Stimulated activated CD4-positive, alpha-beta T cell treated with anti-CD3 and anti-CD28 coated beads, Interleukin-15, amount 100 ng/mL, for 24 hours (primary cell): Measurements from ENCODE around the gene TNS2.

ENCODE experiments used
- DNase-seq: peaks from one replicate; pipeline ENCODE4 v3.0.0-alpha.2; 2020

Gene TNS2

DNA sequence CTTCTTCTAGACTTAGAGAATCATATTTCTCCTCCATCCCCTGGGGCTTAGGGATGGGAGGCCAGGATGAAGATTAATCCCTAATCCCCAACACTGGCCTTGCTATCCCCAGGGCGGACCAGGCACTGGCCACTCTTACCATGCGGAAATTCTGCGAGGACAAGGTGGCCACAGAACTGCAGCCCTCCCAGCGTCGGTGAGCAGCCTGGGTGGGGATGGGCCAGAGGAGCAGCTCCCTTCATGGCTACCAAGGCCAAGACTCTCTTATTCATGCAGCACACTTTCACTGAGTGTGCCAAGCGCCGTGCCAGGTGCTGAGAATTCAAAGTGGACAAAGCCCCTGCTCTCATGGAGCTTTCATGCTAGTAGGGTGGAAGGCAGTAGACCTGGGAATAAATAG, 7.0 kb downstream of the TNS2 start:
- DNase-seq, result no peak

DNA sequence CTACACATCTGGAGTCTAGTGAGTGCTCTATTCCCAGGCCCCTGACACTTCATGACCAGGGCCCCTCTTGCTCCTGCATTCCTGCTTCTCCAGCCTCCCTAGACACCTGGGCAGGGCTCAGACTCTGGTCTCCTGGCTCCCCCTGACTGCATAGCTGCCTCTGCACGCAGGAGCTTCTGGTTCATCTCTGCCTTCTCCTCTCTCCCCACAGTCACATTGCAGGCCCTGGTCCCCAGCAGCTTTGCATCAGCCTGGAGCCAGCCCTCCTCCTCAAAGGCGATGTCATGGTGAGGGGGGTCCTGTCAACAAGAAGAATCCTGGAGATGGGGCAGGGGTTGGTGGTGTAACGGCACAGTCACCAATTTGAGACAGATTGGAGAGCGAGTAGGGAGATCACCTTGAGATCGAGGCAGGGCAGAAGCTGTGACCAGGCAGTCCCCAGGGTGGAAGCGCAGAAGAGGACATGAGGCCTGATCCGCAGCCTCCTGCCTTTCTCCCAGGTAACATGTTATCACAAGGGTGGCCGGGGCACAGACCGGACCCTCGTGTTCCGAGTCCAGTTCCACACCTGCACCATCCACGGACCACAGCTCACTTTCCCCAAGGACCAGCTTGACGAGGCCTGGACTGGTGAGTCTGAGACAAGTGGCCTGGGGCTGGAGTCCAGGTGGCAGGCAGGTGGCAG, 8.1 kb downstream of the TNS2 start:
- no peak for DNase-seq

DNA sequence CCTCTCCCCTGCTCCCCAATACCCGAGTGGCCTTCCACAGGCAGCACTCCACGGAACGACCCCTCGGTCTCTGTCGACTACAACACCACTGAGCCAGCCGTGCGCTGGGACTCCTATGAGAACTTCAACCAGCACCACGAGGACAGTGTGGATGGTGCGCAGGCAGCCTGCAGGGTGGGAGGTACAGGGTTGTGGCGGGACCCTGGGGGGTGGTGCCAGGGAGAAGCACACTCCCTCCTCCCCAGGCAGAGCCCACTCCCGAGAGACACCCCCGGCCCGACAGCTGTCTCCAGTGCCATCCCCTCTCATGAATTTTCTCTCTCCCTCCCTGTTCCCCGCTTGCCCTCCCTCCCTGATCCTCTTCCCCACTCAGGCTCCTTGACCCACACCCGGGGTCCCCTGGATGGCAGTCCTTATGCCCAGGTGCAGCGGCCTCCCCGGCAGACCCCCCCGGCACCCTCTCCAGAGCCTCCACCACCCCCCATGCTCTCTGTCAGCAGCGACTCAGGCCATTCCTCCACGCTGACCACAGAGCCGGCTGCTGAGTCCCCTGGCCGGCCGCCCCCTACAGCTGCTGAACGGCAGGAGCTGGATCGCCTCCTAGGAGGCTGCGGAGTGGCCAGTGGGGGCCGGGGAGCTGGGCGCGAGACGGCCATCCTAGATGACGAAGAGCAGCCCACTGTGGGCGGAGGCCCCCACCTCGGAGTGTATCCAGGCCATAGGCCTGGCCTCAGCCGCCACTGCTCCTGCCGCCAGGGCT, 9.0 kb downstream of the TNS2 start:
- DNase-seq, result no peak

DNA sequence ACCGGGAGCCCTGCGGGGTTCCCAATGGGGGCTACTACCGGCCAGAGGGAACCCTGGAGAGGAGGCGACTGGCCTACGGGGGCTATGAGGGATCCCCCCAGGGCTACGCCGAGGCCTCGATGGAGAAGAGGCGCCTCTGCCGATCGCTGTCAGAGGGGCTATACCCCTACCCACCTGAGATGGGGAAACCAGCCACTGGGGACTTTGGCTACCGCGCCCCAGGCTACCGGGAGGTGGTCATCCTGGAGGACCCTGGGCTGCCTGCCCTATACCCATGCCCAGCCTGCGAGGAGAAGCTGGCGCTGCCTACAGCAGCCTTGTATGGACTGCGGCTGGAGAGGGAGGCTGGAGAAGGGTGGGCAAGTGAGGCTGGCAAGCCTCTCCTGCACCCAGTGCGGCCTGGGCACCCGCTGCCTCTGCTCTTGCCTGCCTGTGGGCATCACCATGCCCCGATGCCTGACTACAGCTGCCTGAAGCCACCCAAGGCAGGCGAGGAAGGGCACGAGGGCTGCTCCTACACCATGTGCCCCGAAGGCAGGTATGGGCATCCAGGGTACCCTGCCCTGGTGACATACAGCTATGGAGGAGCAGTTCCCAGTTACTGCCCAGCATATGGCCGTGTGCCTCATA, 9.7 kb downstream of the TNS2 start:
- DNase-seq, result no peak

DNA sequence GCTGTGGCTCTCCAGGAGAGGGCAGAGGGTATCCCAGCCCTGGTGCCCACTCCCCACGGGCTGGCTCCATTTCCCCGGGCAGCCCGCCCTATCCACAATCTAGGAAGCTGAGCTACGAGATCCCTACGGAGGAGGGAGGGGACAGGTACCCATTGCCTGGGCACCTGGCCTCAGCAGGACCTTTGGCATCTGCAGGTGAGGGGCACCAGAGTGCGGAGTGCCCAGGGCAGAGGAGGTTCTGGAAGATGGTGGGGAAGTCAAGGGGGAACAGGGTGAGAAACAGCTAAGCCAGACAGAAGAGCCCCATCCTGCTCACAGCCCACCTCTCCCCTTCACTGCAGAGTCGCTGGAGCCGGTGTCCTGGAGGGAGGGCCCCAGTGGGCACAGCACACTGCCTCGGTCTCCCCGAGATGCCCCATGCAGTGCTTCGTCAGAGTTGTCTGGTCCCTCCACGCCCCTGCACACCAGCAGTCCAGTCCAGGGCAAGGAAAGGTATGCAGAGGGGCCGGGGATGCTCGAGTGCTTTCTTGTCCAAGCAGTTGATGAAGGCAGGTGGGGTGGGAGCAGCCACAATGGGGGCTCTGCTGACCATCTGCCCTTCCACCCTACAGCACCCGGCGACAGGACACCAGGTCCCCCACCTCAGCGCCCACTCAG, 10.3 kb downstream of the TNS2 start:
- no peak for DNase-seq

DNA sequence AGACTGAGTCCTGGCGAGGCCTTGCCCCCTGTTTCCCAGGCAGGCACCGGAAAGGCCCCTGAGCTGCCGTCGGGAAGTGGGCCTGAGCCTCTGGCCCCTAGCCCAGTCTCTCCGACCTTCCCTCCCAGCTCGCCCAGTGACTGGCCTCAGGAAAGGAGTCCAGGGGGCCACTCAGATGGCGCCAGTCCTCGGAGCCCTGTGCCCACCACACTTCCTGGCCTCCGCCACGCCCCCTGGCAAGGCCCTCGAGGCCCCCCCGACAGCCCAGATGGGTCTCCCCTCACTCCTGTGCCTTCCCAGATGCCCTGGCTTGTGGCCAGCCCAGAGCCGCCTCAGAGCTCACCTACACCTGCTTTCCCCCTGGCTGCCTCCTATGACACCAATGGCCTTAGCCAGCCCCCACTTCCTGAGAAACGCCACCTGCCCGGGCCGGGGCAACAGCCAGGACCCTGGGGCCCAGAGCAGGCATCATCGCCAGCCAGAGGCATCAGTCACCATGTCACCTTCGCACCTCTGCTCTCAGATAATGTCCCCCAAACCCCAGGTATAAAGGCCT, 10.9 kb downstream of the TNS2 start:
- DNase-seq, result no peak

DNA sequence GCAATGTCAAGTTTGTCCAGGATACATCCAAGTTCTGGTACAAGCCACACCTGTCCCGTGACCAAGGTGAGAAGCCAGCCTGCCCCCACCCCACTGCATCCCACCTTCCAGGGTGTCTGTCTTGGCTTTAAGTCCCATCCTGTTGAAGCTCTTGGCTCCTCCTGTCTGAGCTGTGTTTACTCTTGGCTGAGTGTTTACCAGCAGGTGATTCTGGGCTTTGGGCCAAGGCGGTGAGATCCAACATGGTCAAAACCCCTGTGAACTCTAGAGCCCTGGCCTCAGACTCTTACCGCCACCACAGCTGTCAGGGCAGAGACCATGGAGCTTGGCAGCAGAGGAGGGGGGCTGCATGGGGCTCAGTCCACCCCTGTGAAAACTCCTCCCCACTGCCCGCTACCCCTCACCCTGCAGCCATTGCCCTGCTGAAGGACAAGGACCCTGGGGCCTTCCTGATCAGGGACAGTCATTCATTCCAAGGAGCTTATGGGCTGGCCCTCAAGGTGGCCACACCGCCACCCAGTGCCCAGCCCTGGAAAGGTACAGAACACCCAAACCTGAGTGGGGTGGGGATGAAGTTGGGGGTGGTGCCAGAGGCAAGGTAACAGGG, 11.6 kb downstream of the TNS2 start:
- DNase-seq, result no peak

DNA sequence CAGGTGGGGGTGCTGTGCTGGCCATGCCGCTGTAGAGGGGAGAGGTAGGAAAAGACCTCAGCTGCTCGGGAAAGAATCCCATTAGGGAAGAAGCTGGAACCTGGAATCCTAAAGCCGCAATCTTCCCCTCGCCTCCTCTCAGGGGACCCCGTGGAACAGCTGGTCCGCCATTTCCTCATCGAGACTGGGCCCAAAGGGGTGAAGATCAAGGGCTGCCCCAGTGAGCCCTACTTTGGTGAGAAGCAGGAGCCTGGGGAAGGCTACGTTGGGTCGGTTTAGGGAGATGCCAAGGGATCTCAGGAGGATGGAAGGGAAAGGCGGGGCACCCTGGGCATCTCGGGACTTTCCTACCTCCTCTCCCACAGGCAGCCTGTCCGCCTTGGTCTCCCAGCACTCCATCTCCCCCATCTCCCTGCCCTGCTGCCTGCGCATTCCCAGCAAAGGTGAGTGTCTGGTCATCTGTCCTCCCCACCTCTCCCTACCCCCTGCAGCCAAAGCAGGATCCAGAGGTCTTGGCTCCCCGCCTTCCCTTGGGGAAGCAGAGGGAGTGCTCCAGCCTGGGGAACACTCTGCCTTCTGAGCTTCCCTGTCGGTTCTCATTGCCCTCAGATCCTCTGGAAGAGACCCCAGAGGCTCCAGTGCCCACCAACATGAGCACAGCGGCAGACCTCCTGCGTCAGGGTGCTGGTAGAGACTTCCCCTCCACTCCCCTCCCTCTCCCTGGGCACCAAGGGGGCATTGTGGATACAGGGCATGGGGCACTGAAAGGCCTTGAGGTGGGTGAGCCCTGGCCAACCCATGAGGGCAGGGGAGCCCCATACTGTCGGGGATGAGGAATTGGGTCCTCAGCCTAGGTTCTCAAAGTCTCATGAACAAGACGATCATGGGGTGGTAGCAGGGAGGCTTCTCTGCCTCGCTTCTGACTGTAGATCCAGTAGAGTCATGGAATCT, 12.4 kb downstream of the TNS2 start:
- DNase-seq, result no peak

DNA sequence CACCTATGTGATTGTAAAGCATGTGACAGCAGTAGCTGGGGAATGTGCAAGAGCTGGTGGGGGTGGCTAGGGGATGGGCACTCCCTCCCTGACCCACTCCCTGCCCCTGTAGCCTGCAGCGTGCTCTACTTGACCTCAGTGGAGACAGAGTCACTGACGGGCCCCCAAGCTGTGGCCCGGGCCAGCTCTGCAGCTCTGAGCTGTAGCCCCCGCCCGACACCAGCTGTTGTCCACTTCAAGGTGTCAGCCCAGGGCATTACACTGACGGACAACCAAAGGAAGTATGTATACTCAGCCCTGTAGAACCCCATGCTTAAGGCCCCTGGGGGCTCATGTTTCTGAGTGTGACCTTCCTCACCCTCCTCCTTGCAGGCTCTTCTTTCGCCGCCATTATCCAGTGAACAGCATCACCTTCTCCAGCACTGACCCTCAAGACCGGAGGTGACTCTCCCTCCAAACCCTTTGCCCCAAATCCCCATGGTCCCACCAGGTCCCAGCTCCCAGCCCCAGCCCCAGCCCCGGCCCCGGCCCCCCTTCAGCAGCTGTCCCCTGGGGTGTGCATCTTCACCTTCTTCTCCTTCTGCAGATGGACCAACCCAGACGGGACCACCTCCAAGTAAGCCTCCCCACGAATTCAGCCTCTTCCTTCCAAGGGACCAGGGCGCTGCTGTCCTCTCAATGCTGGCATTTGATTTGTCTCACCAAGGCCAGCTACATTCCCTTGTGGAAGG, 13.3 kb downstream of the TNS2 start:
- DNase-seq, result no peak

DNA sequence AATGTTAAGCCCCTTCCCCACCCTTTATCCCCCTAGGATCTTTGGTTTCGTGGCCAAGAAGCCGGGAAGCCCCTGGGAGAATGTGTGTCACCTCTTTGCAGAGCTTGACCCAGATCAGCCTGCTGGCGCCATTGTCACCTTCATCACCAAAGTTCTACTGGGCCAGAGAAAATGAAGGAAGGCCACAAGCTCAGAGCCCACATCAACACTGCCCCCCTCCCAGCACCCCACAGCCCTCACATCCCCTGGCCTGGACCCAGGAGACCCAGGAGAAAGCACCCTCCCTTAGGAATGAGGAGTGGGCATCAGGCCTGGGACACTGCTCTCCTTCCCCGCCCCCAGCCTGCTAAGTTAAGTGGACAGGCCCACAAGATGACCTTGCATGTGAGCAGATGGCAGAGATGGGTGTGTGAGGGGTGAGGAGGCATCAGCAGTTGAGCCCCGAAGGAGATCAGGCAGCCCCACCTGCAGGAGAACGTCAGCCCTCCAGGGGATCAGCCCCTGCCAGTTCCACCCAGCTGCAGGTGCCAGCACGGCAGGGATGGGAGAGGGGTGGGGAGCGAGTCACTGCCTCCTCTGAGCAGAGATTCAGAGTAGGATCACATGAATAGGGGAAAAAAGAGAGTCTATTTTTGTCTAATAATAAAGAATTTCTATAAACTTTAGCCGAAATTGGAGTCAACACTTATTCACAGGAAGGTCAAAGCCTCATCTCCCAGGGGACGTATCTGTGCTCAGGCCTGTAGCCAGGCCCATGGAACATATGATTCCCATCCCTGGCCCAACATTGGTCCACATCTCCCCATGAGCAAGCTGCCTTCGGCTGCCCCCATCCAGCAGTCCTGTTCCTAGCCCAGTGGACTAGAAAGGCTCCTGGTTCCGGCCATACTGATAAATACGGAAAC, 14.1 kb downstream of the TNS2 start:
- DNase-seq, result no peak

DNA sequence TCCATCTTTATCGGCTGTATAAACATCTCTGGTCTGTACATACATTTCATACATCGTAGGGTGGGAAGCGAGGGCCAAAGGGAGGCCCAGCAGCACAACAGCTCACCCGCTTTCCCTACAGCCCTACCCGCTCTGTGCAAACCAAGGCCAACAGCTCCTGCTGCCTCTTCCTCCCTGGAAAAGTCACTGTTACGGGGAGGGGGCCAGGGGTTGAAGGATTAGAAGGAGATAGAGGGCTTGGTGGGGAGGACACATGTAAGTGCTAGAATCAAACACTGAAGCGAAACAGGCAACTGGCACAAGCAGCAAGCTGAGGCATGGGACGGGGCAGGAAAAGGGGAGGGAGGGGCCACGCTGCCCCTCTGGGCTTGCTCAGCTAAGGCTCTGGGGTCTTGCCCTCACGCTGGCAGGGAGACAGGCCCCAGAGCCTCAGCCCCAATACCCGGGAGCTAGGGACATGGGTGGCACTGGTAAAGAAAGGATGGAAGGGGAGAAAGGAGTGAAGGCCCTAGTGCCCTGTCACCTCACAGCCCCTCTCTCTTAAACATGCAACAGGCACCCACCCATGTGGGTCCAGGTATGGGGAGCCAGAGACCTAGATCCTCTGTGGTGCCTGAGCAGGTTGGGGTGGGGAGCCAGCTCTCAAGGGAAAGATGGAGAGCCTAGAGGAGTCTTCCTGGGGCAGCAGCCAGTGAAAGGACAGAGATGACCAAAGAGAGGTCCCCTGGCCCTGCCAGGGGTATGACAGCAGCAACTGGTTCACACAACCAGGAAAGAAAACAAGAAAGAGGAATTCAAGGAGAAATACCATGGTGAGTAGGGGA, 15.0 kb downstream of the TNS2 start:
- DNase-seq, result no peak

DNA sequence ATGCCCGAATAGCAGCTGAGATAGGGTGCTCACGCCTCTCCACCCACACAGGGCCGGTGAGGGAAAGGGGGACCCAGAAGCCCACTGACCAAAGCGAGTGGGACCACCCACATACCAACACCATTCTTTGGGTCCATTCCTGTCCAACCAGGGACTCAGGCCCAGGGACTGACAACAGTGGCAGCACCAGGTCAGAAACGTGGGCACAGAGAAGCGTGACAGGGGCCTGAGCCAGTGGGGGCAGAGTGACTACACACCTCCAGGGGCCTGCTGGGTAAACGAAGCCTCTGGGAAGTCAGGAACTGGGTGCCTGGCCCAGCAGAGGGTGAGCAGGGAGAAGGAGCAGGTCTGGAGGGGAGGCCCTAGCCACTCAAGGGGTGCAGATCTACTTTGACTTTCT, 15.6 kb downstream of the TNS2 start:
- no peak for DNase-seq

DNA sequence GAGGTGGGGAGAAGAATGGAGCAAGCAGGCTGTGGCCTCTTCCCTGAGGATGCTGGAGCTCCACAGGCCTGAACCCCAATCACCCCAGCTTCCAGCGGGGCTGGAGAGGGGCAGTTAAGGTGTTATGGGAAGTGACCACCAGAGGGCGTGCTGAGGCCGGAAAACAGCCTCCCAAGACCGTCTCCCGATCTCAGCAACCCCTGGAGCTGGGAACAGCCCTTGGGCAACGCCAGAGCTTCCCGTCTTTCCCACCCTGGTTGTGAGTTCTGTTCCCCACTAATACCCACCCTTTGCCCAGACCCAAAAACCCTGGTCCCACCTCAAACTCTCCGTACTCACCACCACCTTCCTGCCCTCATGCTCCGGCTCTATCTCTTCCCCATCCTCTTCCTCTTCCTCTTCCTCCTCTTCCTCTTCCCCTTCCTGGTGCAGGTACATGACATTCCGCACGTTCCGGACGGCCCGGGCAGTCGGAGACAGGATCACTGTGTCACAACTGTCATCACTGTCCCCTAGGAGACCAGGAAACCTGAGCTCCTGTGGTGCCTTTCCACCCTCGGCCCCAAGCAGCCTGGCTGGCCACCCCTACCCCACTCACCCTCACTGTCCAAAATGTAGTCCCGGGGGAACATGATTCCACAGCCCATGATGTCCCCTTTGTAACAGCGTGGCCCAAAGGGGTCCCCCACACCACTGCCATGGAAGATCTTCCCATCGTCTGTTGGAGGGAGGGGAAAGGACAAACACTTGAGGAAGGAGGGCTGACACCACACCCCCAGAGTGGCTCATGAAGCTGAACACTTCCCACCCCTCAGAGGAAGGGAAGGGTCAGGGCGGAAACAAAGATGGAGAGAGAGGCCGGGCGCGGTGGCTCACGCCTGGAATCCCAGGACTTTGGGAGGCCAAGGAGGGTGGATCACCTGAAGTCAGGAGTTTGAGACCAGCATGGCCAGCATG, 16.4 kb downstream of the TNS2 start:
- DNase-seq, result peak; percentile 78

DNA sequence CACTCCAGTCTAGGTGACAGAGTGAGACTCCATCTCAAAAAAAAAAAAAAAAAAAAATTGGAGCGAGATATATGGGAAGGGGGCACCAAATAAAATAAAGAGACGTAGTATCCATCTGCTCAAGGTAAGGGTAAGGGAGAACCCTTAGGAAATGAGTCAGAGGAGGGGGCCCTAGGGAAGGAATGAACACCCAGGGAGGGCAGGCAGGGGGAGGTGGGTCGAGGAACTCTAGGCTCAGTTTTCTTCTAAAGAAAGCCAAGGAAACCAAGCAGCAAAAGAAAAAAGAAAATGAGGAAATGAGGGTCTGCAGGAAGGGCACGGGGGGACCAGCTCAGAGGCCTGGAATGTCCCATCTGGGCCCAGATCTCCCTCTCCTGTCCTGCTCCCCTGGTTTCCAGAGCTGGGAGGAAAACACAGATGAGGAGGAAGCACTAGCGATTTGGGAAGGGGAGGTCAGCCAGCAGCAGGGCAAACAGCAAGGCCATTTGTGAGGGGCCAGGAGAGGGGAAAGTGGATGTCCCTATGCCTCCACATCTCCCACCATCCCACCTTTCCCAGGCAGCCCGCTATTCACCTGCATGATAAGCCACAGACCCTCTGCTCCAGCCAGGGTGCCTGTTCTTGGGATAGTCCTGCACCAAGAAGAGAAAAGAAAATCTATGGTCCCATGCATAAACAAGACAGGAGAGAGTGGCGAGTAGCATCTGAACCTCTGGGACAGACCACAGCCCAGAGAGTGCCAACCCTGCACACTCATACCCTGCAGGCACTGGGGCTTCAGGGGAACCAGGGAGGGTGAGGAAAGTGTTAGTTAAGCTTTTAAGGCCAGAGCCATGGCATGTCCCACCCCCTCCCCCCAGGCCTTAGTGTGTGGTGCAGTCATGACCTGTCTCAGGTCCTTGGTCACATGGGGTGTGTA, 17.5 kb downstream of the TNS2 start:
- no peak for DNase-seq

DNA sequence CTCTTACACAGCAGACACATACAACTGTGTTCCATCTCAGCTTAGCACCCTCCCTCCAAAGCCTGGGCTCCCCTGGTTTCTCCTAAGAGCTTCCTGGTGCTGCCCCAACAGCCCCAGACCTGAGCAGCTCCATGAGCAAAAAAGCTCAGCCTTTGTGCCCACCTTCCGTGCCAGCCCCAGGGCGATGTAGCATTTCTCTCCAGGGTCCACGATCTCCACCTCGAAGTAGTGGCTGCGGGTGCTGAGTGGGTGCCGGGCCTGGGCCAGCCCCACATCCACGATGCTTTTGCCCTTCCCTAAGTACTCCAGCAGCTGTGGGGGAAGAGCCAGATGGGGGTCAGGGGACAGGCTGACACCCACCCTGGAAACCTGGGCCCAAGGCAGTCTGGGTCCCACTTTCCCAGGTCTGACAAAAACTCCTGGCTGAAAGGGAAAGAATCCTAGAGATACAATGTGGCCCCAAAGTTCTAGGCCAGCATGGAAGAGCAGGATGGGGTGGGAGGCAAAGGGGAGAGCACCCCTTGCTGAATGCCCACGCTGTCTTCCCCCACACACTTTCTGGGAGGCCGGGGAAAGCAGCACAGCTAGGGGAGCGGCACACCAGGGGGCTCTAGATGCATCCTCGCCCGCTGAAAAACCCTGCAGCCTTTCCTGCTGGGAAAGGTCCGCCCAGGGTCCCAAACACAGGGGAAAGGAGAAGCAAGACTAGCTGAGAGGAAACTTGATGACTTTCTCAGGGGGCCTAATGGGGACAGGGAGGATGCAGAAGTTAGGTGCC, 18.3 kb downstream of the TNS2 start:
- DNase-seq, result no peak
